AG10803 (cell line): ENCODE measurements around the gene GLI1.
A peak's percentile ranks its signal among the peaks of the same experiment; 100 is the strongest.

Source experiments
- DNase-seq: peaks from one replicate; pipeline ENCODE4 v3.0.0; 2010; ENCODE audit warnings: low read depth
- H3K4me3 ChIP-seq: 2 replicates; pipeline ENCODE4 v1.5.1; 2011; ENCODE audit warnings: mild to moderate bottlenecking, low read length, control low read depth
- TF ChIP-seq, protein P1 (sequence below): conservative IDR thresholded peaks from 2 replicates; pipeline ENCODE4 v1.5.1; 2011; ENCODE audit warnings: mild to moderate bottlenecking, low read length, control low read depth, inconsistent platforms

Gene GLI1

DNA sequence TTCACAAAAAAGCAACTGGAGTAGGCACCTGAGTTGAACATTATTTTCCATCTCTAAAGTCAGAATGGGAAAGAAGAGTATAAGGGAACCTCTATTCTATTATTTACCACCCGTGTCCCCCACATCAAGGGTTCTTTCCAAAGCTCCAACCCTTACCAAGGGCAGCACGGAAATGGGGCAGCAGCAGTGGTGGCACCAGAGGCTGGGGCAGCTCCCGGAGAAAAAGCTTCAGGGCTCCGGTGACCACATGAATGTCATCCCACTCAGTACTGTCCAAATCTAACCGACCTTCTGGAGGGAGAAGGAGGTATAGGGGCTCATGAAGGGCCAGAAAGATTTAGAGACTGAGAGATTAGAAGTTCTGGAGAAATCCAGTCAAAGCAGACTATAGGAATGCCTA, 14.3 kb downstream of the GLI1 start:
- H3K4me3 ChIP-seq, result no peak overlapping the region
- TF ChIP-seq, protein P1, sequence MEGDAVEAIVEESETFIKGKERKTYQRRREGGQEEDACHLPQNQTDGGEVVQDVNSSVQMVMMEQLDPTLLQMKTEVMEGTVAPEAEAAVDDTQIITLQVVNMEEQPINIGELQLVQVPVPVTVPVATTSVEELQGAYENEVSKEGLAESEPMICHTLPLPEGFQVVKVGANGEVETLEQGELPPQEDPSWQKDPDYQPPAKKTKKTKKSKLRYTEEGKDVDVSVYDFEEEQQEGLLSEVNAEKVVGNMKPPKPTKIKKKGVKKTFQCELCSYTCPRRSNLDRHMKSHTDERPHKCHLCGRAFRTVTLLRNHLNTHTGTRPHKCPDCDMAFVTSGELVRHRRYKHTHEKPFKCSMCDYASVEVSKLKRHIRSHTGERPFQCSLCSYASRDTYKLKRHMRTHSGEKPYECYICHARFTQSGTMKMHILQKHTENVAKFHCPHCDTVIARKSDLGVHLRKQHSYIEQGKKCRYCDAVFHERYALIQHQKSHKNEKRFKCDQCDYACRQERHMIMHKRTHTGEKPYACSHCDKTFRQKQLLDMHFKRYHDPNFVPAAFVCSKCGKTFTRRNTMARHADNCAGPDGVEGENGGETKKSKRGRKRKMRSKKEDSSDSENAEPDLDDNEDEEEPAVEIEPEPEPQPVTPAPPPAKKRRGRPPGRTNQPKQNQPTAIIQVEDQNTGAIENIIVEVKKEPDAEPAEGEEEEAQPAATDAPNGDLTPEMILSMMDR, result no peak
- DNase-seq, result no peak

DNA sequence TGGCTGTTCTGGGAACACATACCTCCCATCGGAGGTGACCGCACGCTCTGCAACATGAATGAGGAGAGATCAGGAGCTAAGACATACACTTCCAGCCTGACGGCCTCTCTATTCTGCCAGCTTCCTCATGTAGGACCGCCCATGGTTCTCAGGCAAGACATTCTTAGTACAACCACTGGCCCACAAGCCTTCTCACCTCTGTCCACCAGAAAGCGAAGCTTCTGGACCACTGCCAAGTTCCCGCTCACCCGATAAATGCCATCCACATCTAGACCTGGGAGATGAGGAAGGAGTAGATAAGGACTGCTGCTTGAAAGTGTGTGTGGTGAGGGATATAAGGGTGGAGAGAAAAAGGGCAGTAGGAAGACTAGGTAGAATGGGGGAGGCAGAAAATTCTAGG, 14.8 kb downstream of the GLI1 start:
- TF ChIP-seq, protein P1, result no peak
- no peak for DNase-seq
- no peak overlapping the region for H3K4me3 ChIP-seq

DNA sequence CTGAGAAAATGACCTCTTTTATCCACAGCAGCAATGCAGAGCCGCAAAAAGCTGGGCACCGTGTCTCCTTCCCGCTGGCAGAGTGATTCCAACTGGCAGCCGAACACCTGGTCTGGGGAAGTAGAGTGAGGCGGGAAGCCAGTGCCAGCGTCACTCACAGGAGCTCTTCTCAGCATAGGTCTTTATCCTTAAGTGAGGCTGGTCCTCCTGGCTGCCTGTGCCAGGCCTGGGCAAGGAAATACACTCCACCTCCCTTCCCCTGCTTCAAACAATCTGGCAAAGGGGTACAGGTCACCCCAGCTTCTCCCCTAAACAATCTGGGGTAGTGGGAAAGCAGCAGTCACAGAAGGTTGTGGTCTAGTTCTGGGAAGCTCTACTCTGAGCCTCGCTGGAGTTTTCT, 15.3 kb downstream of the GLI1 start:
- no peak overlapping the region for H3K4me3 ChIP-seq
- TF ChIP-seq, protein P1, result no peak
- DNase-seq, result no peak

DNA sequence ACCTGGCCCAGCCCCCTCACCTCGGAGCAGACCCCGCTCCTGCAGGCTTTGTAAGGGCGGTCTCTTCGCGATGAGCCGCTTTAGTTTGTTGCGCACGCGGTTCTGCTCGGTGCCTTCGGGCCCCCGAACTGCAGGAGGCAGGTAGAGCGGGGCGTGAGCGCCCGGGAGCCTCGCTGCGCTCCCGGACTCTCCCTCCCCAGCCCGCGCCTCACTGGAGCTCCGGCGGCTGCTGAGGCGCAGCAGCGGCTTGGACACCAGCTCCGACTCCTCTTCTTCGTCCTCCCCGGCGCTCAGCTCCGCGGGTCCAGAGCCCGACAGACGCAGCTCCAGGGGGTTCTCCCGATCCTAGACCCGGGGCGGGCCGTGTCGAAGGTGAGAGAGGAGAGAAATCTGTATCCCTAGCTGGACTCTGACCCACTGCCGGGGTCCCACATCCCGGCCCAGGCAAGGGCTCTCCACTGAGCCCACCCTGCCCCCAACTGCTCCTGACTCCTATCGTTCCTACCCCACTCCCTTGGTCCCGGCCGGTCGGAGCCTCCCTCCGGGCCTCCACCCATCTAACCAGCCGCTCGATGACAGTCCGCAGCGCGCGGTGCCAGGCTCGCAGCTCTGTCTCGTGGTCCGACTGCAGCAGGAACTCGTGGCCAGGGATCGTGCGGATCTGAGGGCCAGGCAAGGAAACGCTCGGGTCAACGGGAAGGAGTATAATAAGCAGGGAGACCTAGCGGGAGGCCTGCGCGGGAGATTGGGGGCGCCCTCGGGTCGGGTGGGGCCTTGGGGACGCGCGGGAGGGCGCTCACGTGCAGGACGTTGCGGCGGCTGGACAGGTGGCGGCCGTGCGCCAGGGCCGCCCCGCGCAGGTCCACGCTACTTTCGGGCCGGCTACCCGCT, 15.9 kb downstream of the GLI1 start:
- peak overlapping the region; percentile 20 for H3K4me3 ChIP-seq
- TF ChIP-seq, protein P1, result no peak
- peak; percentile 28 for DNase-seq

DNA sequence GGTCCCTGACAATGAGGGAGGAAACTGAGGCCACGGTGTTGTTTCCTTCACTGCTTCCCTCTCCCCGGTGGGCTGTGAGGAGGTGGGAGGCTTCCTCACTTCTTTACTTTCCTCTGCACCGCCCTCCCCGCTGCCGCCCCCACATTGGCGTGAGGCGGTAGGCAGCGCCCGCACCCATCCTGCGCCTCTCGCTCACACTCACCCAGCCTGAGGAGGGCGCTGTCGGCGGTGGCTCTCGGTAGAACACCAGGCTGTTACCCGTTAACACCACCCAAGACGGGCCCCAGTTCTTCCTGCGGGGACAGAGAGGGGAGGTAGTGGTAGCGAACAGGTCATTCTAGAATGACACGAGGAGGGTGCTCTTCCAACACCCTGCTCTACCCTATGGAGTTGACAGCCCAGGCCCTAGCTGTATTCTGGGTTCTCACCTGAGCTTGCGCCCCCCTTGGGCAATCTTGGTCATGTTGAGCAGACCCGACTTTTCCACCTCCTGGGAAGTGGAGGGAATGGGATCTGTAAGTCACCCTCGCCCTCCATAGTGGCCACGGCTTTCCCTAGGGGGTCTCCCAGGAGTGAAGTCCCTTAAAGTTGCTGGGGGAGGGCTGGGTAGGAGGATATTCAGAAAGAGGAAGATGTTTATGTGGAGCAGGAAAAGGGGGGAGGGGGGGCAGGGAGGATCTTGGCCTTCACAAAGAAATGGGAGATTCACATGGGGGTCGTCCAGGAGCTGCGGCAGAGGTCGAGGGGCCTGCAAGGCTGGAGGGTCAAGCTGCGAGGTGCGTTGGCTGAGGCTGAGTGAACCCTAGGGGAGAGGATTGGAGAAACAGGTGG, 16.8 kb downstream of the GLI1 start:
- TF ChIP-seq, protein P1, result no peak; the same call in 1 of the 2 replicates

DNA sequence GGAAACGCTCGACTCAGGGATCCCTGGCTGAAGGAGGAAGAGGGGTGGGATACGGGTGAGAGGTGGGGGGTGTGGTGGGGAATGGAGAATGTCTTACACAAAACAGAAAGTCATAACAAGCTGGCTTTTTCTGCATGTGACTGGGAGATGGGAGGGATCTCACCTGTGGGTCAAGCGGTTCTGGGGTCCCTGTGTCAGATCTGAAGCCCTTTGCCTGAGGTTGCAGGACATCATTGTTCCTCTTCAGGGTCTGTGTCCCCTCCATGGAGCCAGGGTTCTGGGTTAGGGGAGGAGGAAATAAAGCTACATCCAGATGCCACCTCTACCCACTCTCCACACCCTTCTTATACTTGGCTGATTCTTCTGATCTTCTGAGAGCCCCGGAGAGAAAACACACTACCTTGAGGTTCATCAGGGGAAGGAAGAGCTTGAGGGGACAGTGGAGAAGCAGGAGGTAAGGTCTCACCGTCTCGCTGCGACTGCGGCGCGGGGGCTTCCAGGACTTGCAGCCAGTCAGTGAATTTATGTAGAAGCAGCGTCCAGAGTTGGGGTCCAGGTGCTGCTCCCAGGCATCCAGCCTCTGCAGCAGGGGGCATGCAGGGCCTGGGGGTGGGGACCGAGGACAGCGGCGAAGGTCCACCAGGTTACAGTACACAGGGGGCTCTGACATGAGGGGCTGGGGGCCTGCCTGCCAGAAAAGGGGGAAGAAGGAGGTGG, 17.6 kb downstream of the GLI1 start:
- DNase-seq, result no peak
- TF ChIP-seq, protein P1, result no peak
- H3K4me3 ChIP-seq, result no peak overlapping the region

More for the DNA sequence above, 16.8 kb downstream of the GLI1 start:
- no peak for DNase-seq
- H3K4me3 ChIP-seq, result no peak overlapping the region
